ENCODE data around the gene GALNT15. TPM values are rescaled to one million over a fixed set of nuclear protein-coding genes. Genes with fewer than 3 reads are reported as not detected.

The GALNT15 gene
- total and polyA plus RNA-seq, 2 donors (not counting 3 experiments of a cell fraction or from before 2014, with no cell fraction given): 0.87 to 5.4 TPM

- no TSS peak for BruUV-seq (replicated peaks)
- H3K4me2 ChIP-seq (ENCODE audit: insufficient read depth, low read length): no peak overlapping the region
- TF ChIP-seq CTCF (IDR thresholded peaks at IDR 0.05; ENCODE audit: extremely low read depth in 1 of 2, insufficient read depth in 1 of 2, low read depth in 1 of 2, low read length in 2 of 2) (no peak), MYC (IDR thresholded peaks at IDR 0.05; ENCODE audit: low read depth, low read length) (no peak), MAX (IDR thresholded peaks at IDR 0.05; ENCODE audit: insufficient read depth, insufficient read length) (no peak), POLR2A (IDR thresholded peaks at IDR 0.05; ENCODE audit: low read depth, low read length) (no peak), GATA2 (IDR thresholded peaks at IDR 0.05; ENCODE audit: insufficient read depth, insufficient read length, low read depth, low read length) (no peak), FOS (IDR thresholded peaks at IDR 0.05; ENCODE audit: borderline replicate concordance, insufficient read depth, low read length) (no peak), JUN (IDR thresholded peaks at IDR 0.05; ENCODE audit: borderline replicate concordance, insufficient read depth, insufficient read length, low read depth) (no peak), POLR2AphosphoS5 (IDR thresholded peaks at IDR 0.05; ENCODE audit: insufficient read depth, low read depth, low read length) (no peak), EZH2 (IDR thresholded peaks at IDR 0.05; ENCODE audit: borderline replicate concordance, low read depth, low read length, severe bottlenecking) (no peak)
- H3K27ac ChIP-seq (ENCODE audit: insufficient read depth, low read depth, low read length): no peak overlapping the region
- CTCF ChIA-PET: interaction anchor here (1.0 to 1.4 kb wide), 5 partner anchors 11 to 150 kb away, joined by 3 to 8 read pairs (median 4); no protein-coding TSS in a partner anchor
- H3K9ac ChIP-seq (replicated peaks; ENCODE audit: extremely low read depth, insufficient read depth, low read length): no peak overlapping the region
- intact Hi-C loops (cut with micrococcal nuclease): no loop called here
- dilution Hi-C loops (cut with MboI; ENCODE audit: extremely low pct_ligation_motif_present, low sequenced_read_pairs): no loop called here
- H3K9me1 ChIP-seq (replicated peaks; ENCODE audit: control insufficient read depth, extremely low read depth, insufficient read depth, low read length): no peaks in the 10 kb centered on the region
- no peaks in the 10 kb centered on the region for H3K79me2 ChIP-seq (ENCODE audit: control insufficient read depth, insufficient read depth, low read length)
- no peak for DNase-seq (ENCODE audit: low read depth, low spot score)
- H3K4me3 ChIP-seq (replicated peaks in 1 of 3; ENCODE audit: insufficient read depth in 1 of 3, low read depth in 1 of 3, low read length in 3 of 3): no peak overlapping the region
- no peaks in the 10 kb centered on the region for H3K4me1 ChIP-seq (ENCODE audit: control insufficient read depth, extremely low read depth, insufficient read depth, low read length)
- no peaks in the 10 kb centered on the region for H3K36me3 ChIP-seq (ENCODE audit: control insufficient read depth in 2 of 2, extremely low read depth in 1 of 2, insufficient read depth in 2 of 2, low read length in 2 of 2)
- POLR2A ChIA-PET: no interaction called here
- no peak for FAIRE-seq
- H4K20me1 ChIP-seq (replicated peaks; ENCODE audit: control insufficient read depth, extremely low read depth, insufficient read depth, low read length): no peaks in the 10 kb centered on the region
- no peak overlapping the region for H2AFZ ChIP-seq (ENCODE audit: low read depth, low read length)
- peaks cover 0 to 2% of the 10 kb centered on the region in 2 experiments for H3K27me3 ChIP-seq (ENCODE audit: control insufficient read depth in 2 of 2, insufficient read depth in 2 of 2, low read length in 2 of 2)
- no peaks in the 10 kb centered on the region for H3K9me3 ChIP-seq (replicated peaks; ENCODE audit: control insufficient read depth, insufficient read depth, low read length)
Measured at GRCh38 chr3:16189201-16189600, 14.7 kb downstream of the GALNT15 start.
